Purkinje cell (primary cell): Measurements from ENCODE around the gene PCED1A. TPM values are rescaled to one million over a fixed set of nuclear protein-coding genes. Genes with fewer than 3 reads are reported as not detected.

Source experiments
- polyA plus RNA-seq: library from polyadenylated mRNA; unstranded; fragments of >200 nt; fragmentation: Nextera tagmentation; gene quantifications from 2 replicates; pipeline ENCODE4 v1.2.1, GENCODE V29; 2014

The PCED1A gene
- polyA plus RNA-seq = 5.4 and 8.8 TPM in 2 replicates

DNA sequence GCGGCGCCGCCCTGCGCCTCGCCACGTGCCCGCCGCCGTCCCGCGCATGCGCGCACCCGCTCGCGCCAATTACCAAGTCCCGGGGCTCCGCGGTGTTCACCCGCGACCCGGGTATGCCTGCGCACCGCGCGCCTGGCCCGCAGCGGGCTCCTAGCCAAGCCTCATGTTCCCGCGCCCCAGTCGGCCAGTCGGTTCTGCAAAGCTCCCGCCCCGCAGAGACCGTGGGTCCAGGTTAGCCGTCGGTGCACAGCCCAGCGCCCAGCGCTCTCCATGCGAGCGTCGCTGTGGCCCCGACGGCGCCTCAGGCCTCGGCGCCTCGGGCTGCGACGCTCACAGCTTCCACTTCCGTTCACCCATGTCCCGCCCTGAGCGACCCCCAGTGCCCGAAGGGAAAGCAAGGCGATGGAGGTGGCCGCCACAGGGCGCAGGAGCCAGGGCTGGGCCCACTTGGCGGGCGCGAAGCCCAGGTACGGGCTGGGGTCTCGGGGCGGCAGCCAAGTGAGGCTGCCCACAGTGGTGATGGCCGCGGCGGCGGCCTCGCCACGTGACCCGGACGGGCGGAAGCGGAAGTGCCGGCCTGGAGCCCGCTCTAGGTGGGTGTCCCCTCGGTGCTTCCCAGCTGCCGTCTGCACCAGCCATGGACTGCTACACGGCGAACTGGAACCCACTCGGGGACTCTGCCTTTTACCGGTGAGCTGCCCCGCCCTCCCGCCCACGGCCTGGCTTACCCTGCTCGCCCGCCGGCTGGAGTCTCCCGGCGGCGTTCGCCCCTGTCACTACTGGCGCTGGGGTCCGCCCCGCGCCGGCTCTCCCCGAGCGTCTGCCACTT lies at the start of gene PCED1A, which contains the start of gene VPS16:
PCED1A (minus strand) TSS at position 518 of the 829 bp plus-strand sequence. CDS start 743 bp downstream, outside the sequence.
VPS16 (plus strand) TSS at position 608 of the 829 bp plus-strand sequence; CDS start at position 638, 30 bp downstream.

DNA sequence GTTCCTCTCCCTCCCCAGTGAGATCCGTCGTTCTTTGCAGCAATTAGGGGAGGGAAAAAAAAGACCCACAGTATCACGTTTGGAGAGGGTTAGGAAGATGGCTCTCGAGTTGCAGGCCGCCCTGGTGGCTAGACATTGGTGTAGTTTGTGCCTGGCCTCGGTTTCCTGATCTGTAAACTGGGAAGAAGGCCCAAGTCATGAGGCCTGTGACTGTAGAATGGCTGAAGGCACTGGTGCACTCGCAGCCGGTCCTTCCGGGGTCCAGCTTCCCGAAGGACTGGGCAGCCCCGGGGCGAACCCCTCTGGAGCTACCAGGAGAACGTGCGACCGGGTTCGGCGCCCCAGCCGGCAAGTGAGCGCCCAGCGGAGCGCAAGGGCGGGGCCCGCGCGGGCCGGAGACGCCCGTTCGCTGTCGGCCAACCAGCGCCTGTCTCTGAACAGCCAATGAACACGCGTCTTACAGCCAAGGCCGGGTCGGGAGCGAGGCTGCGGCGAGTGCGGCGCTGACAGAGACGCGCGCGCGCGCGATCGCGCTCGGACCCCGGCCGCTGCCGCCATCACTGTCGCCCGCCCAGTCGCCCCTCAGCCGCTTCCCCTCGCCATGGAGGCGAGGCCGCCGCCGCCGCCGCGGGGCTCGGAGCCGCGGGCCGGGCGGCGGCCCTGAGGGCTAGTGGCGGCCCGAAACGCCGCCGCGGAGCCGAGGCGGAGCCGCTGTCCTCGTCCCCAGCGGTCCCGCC lies 32.7 kb upstream of the PCED1A start, which contains the start of gene PTPRA:
PTPRA (plus strand) TSS at position 472 of the 737 bp plus-strand sequence. CDS start 90,797 bp downstream, outside the sequence.

GRCh38 chr20:2816030-2816582 lies 24.3 kb downstream of the PCED1A start, which contains the start of gene TMEM239:
Gene TMEM239, plus strand, starts transcription at chr20:2816364. Its CDS starts 191 bp downstream, at chr20:2816555.

GRCh38 chr20:2814587-2815051 lies 25.8 kb downstream of the PCED1A start, which contains the start of gene C20orf141:
Gene C20orf141, plus strand, starts transcription at chr20:2814987. Its CDS starts 198 bp downstream, at chr20:2815185.

DNA sequence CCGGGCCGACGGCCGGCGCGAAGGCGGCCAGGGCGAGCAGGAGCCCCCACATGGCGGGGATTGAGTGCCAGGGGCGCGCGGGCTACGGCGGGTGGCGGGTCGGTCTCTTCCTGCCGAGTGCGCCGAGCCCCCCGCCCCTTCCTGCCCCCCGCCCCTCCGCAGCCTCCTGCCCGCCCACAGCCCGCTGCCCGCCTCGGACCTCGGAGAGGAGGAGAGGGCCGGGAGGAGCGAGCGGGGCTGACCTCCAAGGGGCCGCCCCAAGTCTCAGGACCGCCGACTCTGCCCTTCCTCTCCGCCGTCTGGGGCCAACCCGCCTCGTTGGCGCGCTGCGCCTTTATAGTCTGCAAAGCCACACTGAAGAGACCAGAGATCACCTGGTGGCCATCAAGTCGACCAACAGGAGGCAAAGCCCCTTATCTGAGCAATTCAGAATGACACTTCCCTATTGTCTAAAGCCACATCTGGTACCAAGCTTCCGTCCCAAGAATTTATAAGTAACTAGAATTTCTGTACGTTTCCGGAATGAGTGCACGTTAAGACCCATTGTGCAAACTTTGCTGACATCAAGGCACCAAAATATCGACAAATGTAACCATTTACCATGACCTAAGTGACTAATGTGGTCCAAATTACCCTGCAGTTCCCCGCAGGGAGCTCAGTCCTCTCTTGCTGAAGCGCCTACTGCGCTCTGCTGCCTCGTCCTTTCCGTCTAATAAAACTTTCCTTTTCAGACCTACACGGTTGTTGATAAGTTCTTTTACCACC lies 39.8 kb downstream of the PCED1A start, which contains the start of gene CPXM1:
CPXM1 (minus strand) TSS at position 107 of the 765 bp plus-strand sequence; CDS start at position 52, 55 bp downstream.

Other genes starting within 250 kb of the PCED1A start
- 72.1 and 100 TPM in 2 replicates for gene NOP56, start 188.0 kb downstream of the PCED1A start, polyA plus RNA-seq
- 151 and 166 TPM in 2 replicates for gene IDH3B, start 176.4 kb downstream of the PCED1A start, polyA plus RNA-seq
- 0.52 TPM in 1 of 2 replicates, not detected in the other for gene EBF4, start 147.9 kb downstream of the PCED1A start, polyA plus RNA-seq
- not detected in 2 replicates for gene CPXM1, start 40.0 kb downstream of the PCED1A start, polyA plus RNA-seq
- gene C20orf141, start 25.7 kb downstream of the PCED1A start, polyA plus RNA-seq = not detected in 2 replicates
- not detected in 2 replicates for gene TMEM239, start 24.3 kb downstream of the PCED1A start, polyA plus RNA-seq
- 18.5 and 27.7 TPM in 2 replicates for gene VPS16, start 90 bp upstream of the PCED1A start, polyA plus RNA-seq
- gene PTPRA, start 32.8 kb upstream of the PCED1A start, polyA plus RNA-seq = 78.7 and 83.9 TPM in 2 replicates
- not detected in 2 replicates for gene GNRH2, start 203.0 kb upstream of the PCED1A start, polyA plus RNA-seq
- 17.0 and 27.5 TPM in 2 replicates for gene MRPS26, start 205.4 kb upstream of the PCED1A start, polyA plus RNA-seq
- not detected in 2 replicates for gene OXT, start 231.0 kb upstream of the PCED1A start, polyA plus RNA-seq
- not detected in 2 replicates for gene AVP, start 244.1 kb upstream of the PCED1A start, polyA plus RNA-seq